Measurements from ENCODE around the gene NUBP2.

Gene NUBP2

GRCh38 chr16:1765826-1766225, 16.9 kb upstream of the NUBP2 start:
- Mint-ChIP-seq H3K27ac (no peak overlapping the region), H3K36me3 (ENCODE audit: low read depth) (peaks cover 98% of the 10 kb centered on the region), H3K27me3 (no peaks in the 10 kb centered on the region), H3K4me1 (ENCODE audit: low read depth) (peaks cover 20% of the 10 kb centered on the region), H3K9me3 (no peaks in the 10 kb centered on the region), H3K4me3 (no peak overlapping the region)
- intact Hi-C loops (cut with micrococcal nuclease), result no loop called here

DNA sequence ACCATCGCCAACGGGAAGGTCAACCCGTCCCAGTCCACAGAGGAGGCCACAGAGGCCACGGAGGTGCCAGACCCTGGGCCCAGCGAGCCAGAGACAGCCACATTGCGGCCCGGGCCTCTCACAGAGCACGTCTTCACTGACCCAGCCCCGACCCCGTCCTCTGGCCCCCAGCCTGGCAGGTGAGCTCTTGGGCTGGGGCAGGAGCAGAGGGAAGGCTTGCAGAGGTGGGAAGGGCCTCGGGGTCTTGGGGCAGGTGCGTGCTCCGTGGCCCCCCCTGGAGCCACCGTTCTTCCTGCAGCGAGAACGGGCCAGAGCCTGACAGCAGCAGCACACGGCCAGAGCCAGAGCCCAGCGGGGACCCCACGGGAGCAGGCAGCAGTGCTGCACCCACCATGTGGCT, 16.5 kb upstream of the NUBP2 start:
- Mint-ChIP-seq H3K4me1 (ENCODE audit: low read depth) (peaks cover 20% of the 10 kb centered on the region), H3K27me3 (no peaks in the 10 kb centered on the region), H3K27ac (no peak overlapping the region), H3K36me3 (ENCODE audit: low read depth) (peaks cover 94% of the 10 kb centered on the region), H3K4me3 (no peak overlapping the region), H3K9me3 (no peaks in the 10 kb centered on the region)
- intact Hi-C loops (cut with micrococcal nuclease), result no loop called here

DNA sequence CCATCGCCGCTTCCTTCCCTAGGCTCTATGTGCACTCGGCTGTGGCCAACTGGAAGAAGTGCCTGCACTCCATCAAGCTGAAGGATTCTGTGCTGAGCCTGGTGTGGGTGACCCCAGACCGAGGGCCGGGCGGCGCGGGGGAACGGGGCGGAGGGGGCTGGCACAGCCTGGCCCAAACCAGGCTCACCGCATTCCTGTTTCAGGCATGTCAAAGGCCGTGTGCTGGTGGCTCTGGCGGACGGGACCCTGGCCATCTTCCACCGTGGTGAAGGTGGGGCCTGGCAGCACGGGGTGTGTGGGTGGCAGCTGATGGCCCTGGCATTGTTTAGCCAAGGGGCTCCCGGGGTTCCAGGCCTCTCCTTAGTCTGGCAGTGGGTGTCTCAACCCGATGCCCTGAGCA, 16.1 kb upstream of the NUBP2 start:
- peaks cover 22% of the 10 kb centered on the region for H3K4me1 Mint-ChIP-seq (ENCODE audit: low read depth)
- intact Hi-C loops (cut with micrococcal nuclease), result no loop called here
- H3K9me3 Mint-ChIP-seq, result no peaks in the 10 kb centered on the region
- H3K36me3 Mint-ChIP-seq (ENCODE audit: low read depth), result peaks cover 91% of the 10 kb centered on the region
- no peak overlapping the region for H3K4me3 Mint-ChIP-seq
- no peak overlapping the region for H3K27ac Mint-ChIP-seq
- H3K27me3 Mint-ChIP-seq, result no peaks in the 10 kb centered on the region

GRCh38 chr16:1767116-1767994, 15.4 kb upstream of the NUBP2 start:
- peaks cover 91% of the 10 kb centered on the region for H3K36me3 Mint-ChIP-seq (ENCODE audit: low read depth)
- H3K27ac Mint-ChIP-seq, result no peak overlapping the region
- H3K4me1 Mint-ChIP-seq (ENCODE audit: low read depth), result peaks cover 28% of the 10 kb centered on the region
- H3K9me3 Mint-ChIP-seq, result no peaks in the 10 kb centered on the region
- intact Hi-C loops (cut with micrococcal nuclease), result no loop called here
- H3K4me3 Mint-ChIP-seq, result no peak overlapping the region
- no peaks in the 10 kb centered on the region for H3K27me3 Mint-ChIP-seq

GRCh38 chr16:1768061-1768766, 14.5 kb upstream of the NUBP2 start:
- Mint-ChIP-seq H3K4me1 (ENCODE audit: low read depth) (peaks cover 29% of the 10 kb centered on the region), H3K27me3 (no peaks in the 10 kb centered on the region), H3K4me3 (no peak overlapping the region), H3K27ac (no peak overlapping the region), H3K9me3 (no peaks in the 10 kb centered on the region), H3K36me3 (ENCODE audit: low read depth) (peaks cover 91% of the 10 kb centered on the region)
- intact Hi-C loops (cut with micrococcal nuclease), result no loop called here

- intact Hi-C loops (cut with micrococcal nuclease), result no loop called here
- Mint-ChIP-seq H3K9me3 (no peaks in the 10 kb centered on the region), H3K4me1 (ENCODE audit: low read depth) (peaks cover 32% of the 10 kb centered on the region), H3K27ac (no peak overlapping the region), H3K4me3 (no peak overlapping the region), H3K36me3 (ENCODE audit: low read depth) (peaks cover 87% of the 10 kb centered on the region), H3K27me3 (no peaks in the 10 kb centered on the region)
These were observed 13.9 kb upstream of the NUBP2 start for GRCh38 chr16:1768767-1769401.

GRCh38 chr16:1769402-1770300, 13.1 kb upstream of the NUBP2 start:
- H3K9me3 Mint-ChIP-seq, result no peaks in the 10 kb centered on the region
- H3K4me1 Mint-ChIP-seq (ENCODE audit: low read depth), result peaks cover 39% of the 10 kb centered on the region
- intact Hi-C loops (cut with micrococcal nuclease), result loop anchor here (5.0 kb wide), 2 partner anchors 62 to 158 kb away; partner anchors contain the start of gene MAPK8IP3
- peaks cover 81% of the 10 kb centered on the region for H3K36me3 Mint-ChIP-seq (ENCODE audit: low read depth)
- H3K27me3 Mint-ChIP-seq, result no peaks in the 10 kb centered on the region
- peak overlapping the region; percentile 63 for H3K27ac Mint-ChIP-seq
- peak overlapping the region; percentile 90 for H3K4me3 Mint-ChIP-seq

GRCh38 chr16:1770328-1771187, 12.2 kb upstream of the NUBP2 start:
- peaks cover 46% of the 10 kb centered on the region for H3K4me1 Mint-ChIP-seq (ENCODE audit: low read depth)
- peak overlapping the region; percentile 90 for H3K4me3 Mint-ChIP-seq
- intact Hi-C loops (cut with micrococcal nuclease), result loop anchor here (5.0 kb wide), 2 partner anchors 63 to 157 kb away; partner anchors contain the start of gene MAPK8IP3
- H3K27ac Mint-ChIP-seq, result peak overlapping the region; percentile 63
- H3K9me3 Mint-ChIP-seq, result no peaks in the 10 kb centered on the region
- H3K36me3 Mint-ChIP-seq (ENCODE audit: low read depth), result peaks cover 81% of the 10 kb centered on the region
- no peaks in the 10 kb centered on the region for H3K27me3 Mint-ChIP-seq

- Mint-ChIP-seq H3K9me3 (no peaks in the 10 kb centered on the region), H3K27ac (peak within 1 kb of the TSS; percentile 85)
These were observed 11.4 kb upstream of the NUBP2 start, which contains the start of gene NME3 for GRCh38 chr16:1771188-1771863. NME3 (minus strand) TSS chr16:1771543; CDS start chr16:1771534, 9 bp downstream.

GRCh38 chr16:1771864-1772361, 10.8 kb upstream of the NUBP2 start:
- Mint-ChIP-seq H3K9me3 (no peaks in the 10 kb centered on the region), H3K27me3 (no peaks in the 10 kb centered on the region)
- intact Hi-C loops (cut with micrococcal nuclease), result loop anchor here (5.0 kb wide), 2 partner anchors 65 to 155 kb away; partner anchors contain the start of gene MAPK8IP3

More at GRCh38 chr16:1771188-1771863, 11.4 kb upstream of the NUBP2 start, which contains the start of gene NME3:
- intact Hi-C loops (cut with micrococcal nuclease), result loop anchor here (5.0 kb wide), 2 partner anchors 64 to 156 kb away; partner anchors contain the start of gene MAPK8IP3
- no peaks in the 10 kb centered on the region for H3K27me3 Mint-ChIP-seq
- peak within 1 kb of the TSS; percentile 90 for H3K4me3 Mint-ChIP-seq
- H3K36me3 Mint-ChIP-seq (ENCODE audit: low read depth), result peaks cover 81% of the 10 kb centered on the region
- H3K4me1 Mint-ChIP-seq (ENCODE audit: low read depth), result peaks cover 46% of the 10 kb centered on the region

DNA sequence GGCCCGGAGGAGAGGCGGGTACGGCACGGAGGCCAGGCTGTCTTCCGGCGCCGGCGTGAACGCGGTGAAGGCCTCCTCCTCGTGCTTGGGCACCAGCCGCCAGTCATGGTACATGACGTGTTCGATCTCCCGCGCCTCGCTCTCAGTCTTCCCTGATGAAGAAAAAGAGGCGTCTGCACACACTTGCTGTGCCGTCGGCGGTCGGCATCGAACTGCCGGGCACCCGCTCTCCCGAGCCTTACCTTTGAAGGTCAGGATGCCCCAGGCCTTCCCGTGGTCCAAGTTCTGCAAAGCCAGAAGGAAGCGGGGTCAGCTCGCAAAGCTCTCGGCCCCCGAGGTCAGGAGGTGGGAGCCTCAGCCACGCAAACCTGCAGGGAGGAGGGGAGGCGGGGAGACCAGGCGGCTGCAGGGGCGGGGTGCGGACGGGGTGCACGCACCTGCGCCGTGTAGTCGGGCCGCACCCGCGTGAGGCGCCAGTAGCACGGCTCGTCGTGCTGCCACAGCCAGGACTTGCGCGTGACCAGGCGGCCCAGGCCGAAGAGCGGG, 10.3 kb upstream of the NUBP2 start, which contains the start of gene EME2:
Gene EME2, plus strand, starts transcription at position 449 of the 546 bp plus-strand sequence. CDS start 418 bp downstream, outside the sequence.
- H3K36me3 Mint-ChIP-seq (ENCODE audit: low read depth), result peaks cover 81% of the 10 kb centered on the region
- intact Hi-C loops (cut with micrococcal nuclease), result loop anchor here (5.0 kb wide), 2 partner anchors 65 to 155 kb away; partner anchors contain the start of gene MAPK8IP3
- H3K27ac Mint-ChIP-seq, result peak within 1 kb of the TSS; percentile 85
- peak within 1 kb of the TSS; percentile 90 for H3K4me3 Mint-ChIP-seq
- no peaks in the 10 kb centered on the region for H3K9me3 Mint-ChIP-seq
- H3K27me3 Mint-ChIP-seq, result no peaks in the 10 kb centered on the region
- H3K4me1 Mint-ChIP-seq (ENCODE audit: low read depth), result peaks cover 51% of the 10 kb centered on the region

More at GRCh38 chr16:1771864-1772361, 10.8 kb upstream of the NUBP2 start:
- H3K4me1 Mint-ChIP-seq (ENCODE audit: low read depth), result peaks cover 49% of the 10 kb centered on the region
- H3K27ac Mint-ChIP-seq, result peak overlapping the region; percentile 85
- H3K4me3 Mint-ChIP-seq, result peak overlapping the region; percentile 90
- peaks cover 81% of the 10 kb centered on the region for H3K36me3 Mint-ChIP-seq (ENCODE audit: low read depth)
